Naive B cell (primary cell): ENCODE data around the gene CSMD2. TPM values are rescaled to one million over a fixed set of nuclear protein-coding genes. Genes with fewer than 3 reads are reported as not detected.
A peak's percentile ranks its signal among the peaks of the same experiment; 100 is the strongest.

Experiments
- ATAC-seq, 2 donors: fragments of 150-1000 bp; cut with Tn5 transposase; 2 replicates each; pipeline ENCODE4 v1.10.0; 2021; ENCODE audit warnings: low read depth in 2 of 2, mild to moderate bottlenecking in 2 of 2, moderate library complexity in 2 of 2
- DNase-seq: peaks from one replicate; pipeline ENCODE4 v3.0.0; 2022
- H3K27ac Mint-ChIP-seq, 6 donors: one replicate each; pipeline ENCODE4 v1.8.0; 2020 to 2022; ENCODE audit warnings: mild to moderate bottlenecking in 6 of 6, mixed read lengths in 6 of 6, moderate library complexity in 5 of 6, inconsistent platforms in 2 of 6
- H3K27me3 Mint-ChIP-seq, 3 donors: one replicate each; pipeline ENCODE4 v1.8.0; 2021 to 2022; ENCODE audit warnings: mixed read lengths in 3 of 3, mild to moderate bottlenecking in 1 of 3
- H3K36me3 Mint-ChIP-seq, 2 donors: one replicate each; pipeline ENCODE4 v1.8.0; 2020 to 2022; ENCODE audit warnings: mixed read lengths in 2 of 2, inconsistent platforms in 1 of 2, mild to moderate bottlenecking in 1 of 2
- H3K4me1 Mint-ChIP-seq, 3 donors: one replicate each; pipeline ENCODE4 v1.8.0; 2020 to 2022; ENCODE audit warnings: mixed read lengths in 3 of 3, inconsistent platforms in 1 of 3, mild to moderate bottlenecking in 1 of 3, moderate library complexity in 1 of 3
- H3K4me3 Mint-ChIP-seq, 8 donors: one replicate each; pipeline ENCODE4 v1.8.0; 2020 to 2022; ENCODE audit warnings: mild to moderate bottlenecking in 8 of 8, mixed read lengths in 8 of 8, moderate library complexity in 8 of 8, inconsistent platforms in 2 of 8
- H3K9me3 Mint-ChIP-seq, 7 donors: one replicate each; pipeline ENCODE4 v1.8.0; 2020 to 2022; ENCODE audit warnings: mixed read lengths in 7 of 7, mild to moderate bottlenecking in 5 of 7, inconsistent platforms in 2 of 7, moderate library complexity in 1 of 7
- polyA plus RNA-seq, 6 donors: library from polyadenylated mRNA; unstranded; fragments of 300-500 nt; fragmentation: Illumina TruSeq; gene quantifications; one replicate each; pipeline ENCODE4 v1.2.3, GENCODE V29; 2021; ENCODE audit warnings: low read depth in 6 of 6

CSMD2 gene
- polyA plus RNA-seq, 6 donors from 2014 or later = not detected

DNA sequence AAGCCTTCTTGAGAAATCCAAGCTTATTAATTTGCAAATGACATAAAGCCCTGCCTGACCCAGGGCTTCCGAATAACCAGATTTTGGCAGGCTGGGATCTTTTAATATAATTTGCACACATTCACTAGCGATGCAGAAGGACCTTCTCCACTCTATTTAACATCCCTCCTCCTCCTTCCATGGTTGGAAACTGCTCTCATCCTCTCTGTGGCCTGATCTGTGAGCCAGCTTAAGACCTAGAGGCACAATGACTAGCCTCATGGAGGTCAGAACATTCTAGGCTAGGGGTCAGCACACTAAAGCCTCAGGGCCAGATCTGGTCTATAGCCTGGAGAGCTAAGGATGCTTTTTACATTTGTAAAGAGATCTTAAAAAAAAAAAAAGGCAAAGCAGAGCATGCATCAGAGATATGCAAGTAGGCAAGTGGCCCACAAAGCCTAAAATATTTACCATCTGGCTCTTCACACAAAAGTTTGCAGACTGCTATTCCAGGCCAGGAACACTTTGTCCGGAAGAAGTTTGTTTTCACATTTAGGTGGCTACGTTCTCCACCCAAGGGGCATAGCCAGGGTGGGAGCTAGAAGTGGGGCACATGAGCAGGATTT is 439.4 kb downstream of the CSMD2 start:
- peaks cover 0 to 2% (median 0%) of the 10 kb centered on the region in 7 donors for H3K9me3 Mint-ChIP-seq
- H3K27me3 Mint-ChIP-seq = peaks cover 7 to 26% (median 12%) of the 10 kb centered on the region in 3 donors
- no peaks in the 10 kb centered on the region for H3K36me3 Mint-ChIP-seq
- H3K27ac Mint-ChIP-seq = no peak overlapping the region
- H3K4me1 Mint-ChIP-seq = no peaks in the 10 kb centered on the region
- DNase-seq (no peak), ATAC-seq (no peak)
- no peak overlapping the region for H3K4me3 Mint-ChIP-seq

- ATAC-seq = no peak
- Mint-ChIP-seq H3K27ac (no peak overlapping the region), H3K36me3 (no peaks in the 10 kb centered on the region), H3K4me3 (no peak overlapping the region), H3K27me3 (peaks cover 9 to 20% (median 11%) of the 10 kb centered on the region in 3 donors), H3K9me3 (peaks cover 0 to 2% (median 0%) of the 10 kb centered on the region in 7 donors), H3K4me1 (no peaks in the 10 kb centered on the region)
- no peak for DNase-seq
These were observed 440.0 kb downstream of the CSMD2 start for GRCh38 chr1:33725037-33725436.

DNA sequence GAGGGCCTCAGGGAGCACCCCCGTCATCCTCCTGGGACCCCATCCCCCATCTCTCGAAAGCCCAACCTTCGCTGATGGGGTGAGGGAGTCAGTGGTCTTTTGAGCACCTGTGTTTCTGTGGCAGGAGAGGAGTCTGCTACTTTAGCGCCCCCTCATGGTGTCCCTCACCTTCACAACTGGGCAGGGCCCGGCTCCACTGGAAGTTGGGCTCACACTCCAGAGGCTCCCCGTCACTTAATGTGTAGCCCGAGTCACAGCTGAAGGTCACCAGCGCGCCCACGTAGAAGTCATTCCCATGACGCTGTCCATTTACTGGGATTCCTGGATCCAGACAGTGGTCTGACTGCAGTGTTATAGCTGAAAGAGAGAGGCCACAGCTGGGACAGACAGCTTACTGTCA is 440.7 kb downstream of the CSMD2 start:
- Mint-ChIP-seq H3K4me3 (no peak overlapping the region), H3K9me3 (peaks cover 0 to 2% (median 0%) of the 10 kb centered on the region in 7 donors), H3K27me3 (peaks cover 5 to 17% (median 12%) of the 10 kb centered on the region in 3 donors), H3K36me3 (no peaks in the 10 kb centered on the region), H3K27ac (no peak overlapping the region), H3K4me1 (no peaks in the 10 kb centered on the region)
- DNase-seq (no peak), ATAC-seq (no peak)

GRCh38 chr1:33723251-33723650 is 441.8 kb downstream of the CSMD2 start:
- H3K9me3 Mint-ChIP-seq = peaks cover 0 to 2% (median 0%) of the 10 kb centered on the region in 7 donors
- H3K27me3 Mint-ChIP-seq = peaks cover 9 to 17% (median 12%) of the 10 kb centered on the region in 3 donors
- DNase-seq (no peak), ATAC-seq (no peak)
- no peaks in the 10 kb centered on the region for H3K36me3 Mint-ChIP-seq
- H3K4me1 Mint-ChIP-seq = no peaks in the 10 kb centered on the region
- H3K4me3 Mint-ChIP-seq = no peak overlapping the region
- H3K27ac Mint-ChIP-seq = no peak overlapping the region

GRCh38 chr1:33721301-33721815 is 443.7 kb downstream of the CSMD2 start:
- H3K27me3 Mint-ChIP-seq = peaks cover 6 to 23% (median 17%) of the 10 kb centered on the region in 3 donors
- no peak overlapping the region for H3K4me3 Mint-ChIP-seq
- H3K27ac Mint-ChIP-seq = no peak overlapping the region
- H3K4me1 Mint-ChIP-seq = no peaks in the 10 kb centered on the region
- no peaks in the 10 kb centered on the region for H3K36me3 Mint-ChIP-seq
- ATAC-seq (no peak), DNase-seq (no peak)
- H3K9me3 Mint-ChIP-seq = peaks cover 0 to 2% (median 0%) of the 10 kb centered on the region in 7 donors

DNA sequence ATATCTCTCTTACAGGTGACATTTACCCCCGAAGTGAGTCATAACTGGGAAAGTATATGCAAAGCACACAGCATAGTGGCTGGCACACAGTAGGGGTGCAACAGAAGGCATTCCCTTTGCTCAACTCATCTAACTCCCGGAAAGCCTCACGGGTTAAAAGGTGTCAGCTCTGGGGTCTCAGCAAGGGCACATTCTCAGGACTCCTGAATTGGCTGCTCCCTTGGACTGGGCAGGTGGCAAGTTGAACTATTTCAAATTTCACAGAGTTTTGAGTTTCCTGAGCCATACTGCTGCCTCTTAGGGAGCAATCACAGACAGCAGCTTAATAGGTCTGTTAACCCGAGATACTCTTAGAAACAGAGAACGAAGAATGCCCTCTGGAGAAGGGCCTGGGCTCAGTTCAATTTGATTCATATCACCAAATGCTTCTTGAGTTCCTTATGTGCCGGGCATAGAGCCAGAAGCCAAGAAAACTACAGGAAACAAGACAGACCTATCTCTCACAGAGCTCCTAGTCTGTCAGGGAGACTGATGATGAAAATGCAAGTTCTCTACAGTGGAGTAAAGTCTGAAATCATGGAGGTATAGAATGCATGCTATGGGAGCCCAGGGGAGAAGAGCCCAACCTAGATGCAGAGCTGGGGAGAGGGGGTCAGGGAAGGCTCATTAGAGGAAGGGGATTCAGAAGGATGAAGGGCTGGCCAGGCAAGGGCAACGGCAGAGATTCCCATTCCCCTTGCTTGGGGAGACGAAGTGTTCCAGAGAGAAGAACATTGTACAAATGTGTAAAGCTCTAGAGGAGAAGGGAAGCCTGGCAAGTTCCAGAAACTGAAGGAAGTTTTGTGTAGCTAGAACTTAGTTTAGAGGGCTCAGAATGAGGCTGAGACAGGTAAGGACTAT is 445.0 kb downstream of the CSMD2 start:
- no peaks in the 10 kb centered on the region for H3K9me3 Mint-ChIP-seq
- no peak overlapping the region for H3K27ac Mint-ChIP-seq
- H3K36me3 Mint-ChIP-seq = no peaks in the 10 kb centered on the region
- ATAC-seq = no peak
- no peak overlapping the region for H3K4me3 Mint-ChIP-seq
- H3K27me3 Mint-ChIP-seq = peaks cover 9 to 25% (median 17%) of the 10 kb centered on the region in 3 donors
- DNase-seq = no peak
- no peaks in the 10 kb centered on the region for H3K4me1 Mint-ChIP-seq

- Mint-ChIP-seq H3K27ac (no peak overlapping the region), H3K4me1 (no peaks in the 10 kb centered on the region), H3K36me3 (no peaks in the 10 kb centered on the region), H3K4me3 (peak overlapping the region in 1 of 8 donors; percentile 23), H3K27me3 (peaks cover 13 to 32% (median 17%) of the 10 kb centered on the region in 3 donors), H3K9me3 (no peaks in the 10 kb centered on the region)
- DNase-seq (no peak), ATAC-seq (no peak)
These were observed 445.7 kb downstream of the CSMD2 start for GRCh38 chr1:33719326-33719725.

DNA sequence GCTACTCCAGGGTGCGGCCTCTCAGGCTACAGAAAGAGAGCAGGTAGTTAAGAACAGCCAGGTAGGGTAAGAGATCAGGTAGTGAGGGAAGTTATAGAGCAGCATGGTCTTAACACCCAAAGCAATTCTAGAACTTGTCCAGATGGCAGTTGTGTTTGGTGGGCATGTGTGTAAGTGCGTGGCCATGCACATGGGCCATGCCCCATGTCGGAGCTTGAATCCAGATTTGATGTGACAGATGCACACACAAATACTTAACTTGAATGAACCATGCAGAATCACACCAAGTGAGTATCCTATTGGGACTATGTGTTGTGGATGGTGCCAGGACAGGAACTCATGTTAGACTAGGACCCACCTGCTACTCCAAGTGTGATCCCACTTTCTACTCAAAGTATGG is 446.8 kb downstream of the CSMD2 start:
- H3K36me3 Mint-ChIP-seq = no peaks in the 10 kb centered on the region
- H3K27ac Mint-ChIP-seq = no peak overlapping the region
- ATAC-seq = no peak
- H3K27me3 Mint-ChIP-seq = peaks cover 12 to 30% (median 23%) of the 10 kb centered on the region in 3 donors
- H3K4me3 Mint-ChIP-seq = no peak overlapping the region
- no peaks in the 10 kb centered on the region for H3K4me1 Mint-ChIP-seq
- no peak for DNase-seq
- no peaks in the 10 kb centered on the region for H3K9me3 Mint-ChIP-seq

DNA sequence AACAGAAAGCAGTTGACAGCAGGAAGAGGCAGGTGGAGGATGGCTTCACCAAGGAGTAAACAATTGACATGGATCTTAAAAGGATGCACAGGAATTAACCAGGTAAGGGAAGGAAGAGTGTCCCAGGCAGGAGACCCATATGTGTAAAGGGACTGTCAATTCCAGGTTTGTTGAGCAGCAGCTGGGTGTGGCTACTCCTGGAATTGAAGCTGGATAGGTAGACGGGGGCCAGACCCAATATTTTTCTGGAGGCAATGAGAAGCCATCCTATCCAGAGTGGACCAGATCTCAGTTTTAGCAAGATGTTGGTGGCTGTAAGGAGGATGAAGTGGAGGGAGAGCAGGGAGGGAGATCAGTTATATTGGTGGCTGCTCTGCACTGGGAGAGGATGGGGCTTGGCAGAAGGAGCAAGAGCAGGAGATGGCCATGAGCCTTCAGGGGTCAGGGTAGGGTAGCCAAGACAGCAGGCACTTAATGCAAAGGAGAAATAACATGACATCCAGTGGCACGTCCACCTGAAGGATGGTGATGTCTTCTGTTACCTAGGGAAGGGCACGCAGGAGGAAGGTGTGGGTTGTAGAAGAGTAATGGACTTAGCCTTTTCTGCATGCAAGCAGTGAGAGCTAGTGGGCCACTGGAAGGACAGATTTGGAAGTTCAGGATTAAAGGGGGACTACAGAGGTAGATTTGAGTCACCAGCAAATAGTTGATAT is 447.9 kb downstream of the CSMD2 start:
- no peak for ATAC-seq
- DNase-seq = no peak
- Mint-ChIP-seq H3K27ac (no peak overlapping the region), H3K36me3 (no peaks in the 10 kb centered on the region), H3K4me3 (peak overlapping the region in 1 of 8 donors; percentile 25), H3K4me1 (no peaks in the 10 kb centered on the region), H3K27me3 (peaks cover 12 to 24% (median 23%) of the 10 kb centered on the region in 3 donors), H3K9me3 (no peaks in the 10 kb centered on the region)

GRCh38 chr1:33715195-33715811 is 449.7 kb downstream of the CSMD2 start:
- Mint-ChIP-seq H3K27me3 (peaks cover 17 to 28% (median 26%) of the 10 kb centered on the region in 3 donors), H3K9me3 (no peaks in the 10 kb centered on the region), H3K4me3 (no peak overlapping the region), H3K27ac (no peak overlapping the region), H3K4me1 (no peaks in the 10 kb centered on the region), H3K36me3 (no peaks in the 10 kb centered on the region)
- DNase-seq = no peak
- no peak for ATAC-seq

GRCh38 chr1:33714421-33714820 is 450.6 kb downstream of the CSMD2 start:
- Mint-ChIP-seq H3K27ac (no peak overlapping the region), H3K27me3 (peaks cover 23 to 34% (median 26%) of the 10 kb centered on the region in 3 donors), H3K36me3 (no peaks in the 10 kb centered on the region), H3K4me3 (no peak overlapping the region), H3K4me1 (no peaks in the 10 kb centered on the region), H3K9me3 (no peaks in the 10 kb centered on the region)
- DNase-seq (no peak), ATAC-seq (no peak)

DNA sequence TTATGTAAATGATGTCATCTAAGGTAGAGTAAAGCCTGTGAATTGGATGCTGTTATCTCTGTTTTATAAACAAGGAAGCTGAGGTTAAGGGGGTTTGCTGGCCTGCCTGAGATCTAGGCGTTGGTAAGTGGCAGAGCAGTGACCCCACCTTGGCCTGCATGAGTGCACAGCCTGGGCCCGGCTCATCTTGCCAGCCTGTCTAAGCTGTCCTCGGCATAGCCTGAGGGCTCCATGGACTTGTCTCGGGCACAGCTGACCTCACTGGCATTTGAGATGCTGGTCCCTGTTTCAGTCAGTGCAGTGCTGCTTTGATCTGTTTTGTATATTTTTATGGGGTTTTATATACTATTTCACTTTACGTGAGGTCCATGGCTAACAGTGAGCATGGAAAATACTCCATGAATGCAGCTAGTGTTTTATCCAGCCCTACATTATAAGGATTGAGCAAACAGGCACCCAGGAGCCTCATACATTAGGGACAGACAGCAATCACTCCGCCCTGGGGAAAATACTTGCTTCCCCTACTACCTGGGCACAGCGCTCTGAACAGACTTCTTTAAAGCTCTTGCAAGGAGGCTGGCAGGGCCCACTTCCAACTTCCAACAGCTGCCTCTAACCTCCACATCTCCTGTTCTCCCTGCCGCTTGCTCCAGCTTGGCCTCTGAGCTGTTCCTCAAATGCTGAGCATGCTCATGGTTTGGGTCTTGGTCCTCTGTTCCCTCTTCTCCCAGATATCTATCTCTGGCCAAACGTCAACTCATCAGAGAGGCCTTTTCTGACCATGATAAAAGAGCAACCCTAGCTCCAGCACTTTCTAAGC is 451.8 kb downstream of the CSMD2 start:
- Mint-ChIP-seq H3K4me1 (no peaks in the 10 kb centered on the region), H3K9me3 (no peaks in the 10 kb centered on the region), H3K4me3 (no peak overlapping the region), H3K36me3 (no peaks in the 10 kb centered on the region), H3K27me3 (peaks cover 27 to 36% (median 34%) of the 10 kb centered on the region in 3 donors), H3K27ac (no peak overlapping the region)
- DNase-seq (no peak), ATAC-seq (no peak)
